Activated CD8-positive, alpha-beta memory T cell treated with anti-CD3 and anti-CD28 coated beads for 4 hours (primary cell): ENCODE measurements around the gene SCO2.
A peak's percentile ranks its signal among the peaks of the same experiment; 100 is the strongest.

Experiments used
- DNase-seq, 2 donors: peaks; one replicate each; pipeline ENCODE4 v3.0.0-alpha.2; 2020; ENCODE audit warnings: low read depth in 2 of 2

SCO2 gene

GRCh38 chr22:50531962-50532674 lies 6.7 kb upstream of the SCO2 start:
- no peak for DNase-seq

GRCh38 chr22:50531546-50531961 lies 6.2 kb upstream of the SCO2 start:
- peak in 1 of 2 donors; percentile 61 for DNase-seq

GRCh38 chr22:50530877-50531545 lies 5.6 kb upstream of the SCO2 start:
- DNase-seq = peak; percentile 59 to 71

GRCh38 chr22:50530580-50530876 lies 5.1 kb upstream of the SCO2 start:
- DNase-seq = no peak

GRCh38 chr22:50529897-50530579 lies 4.6 kb upstream of the SCO2 start, which contains the start of gene TYMP:
Gene TYMP, minus strand, starts transcription at chr22:50530012. Its CDS starts 303 bp downstream, at chr22:50529709.
- DNase-seq = peak in 1 of 2 donors; percentile 46

DNA sequence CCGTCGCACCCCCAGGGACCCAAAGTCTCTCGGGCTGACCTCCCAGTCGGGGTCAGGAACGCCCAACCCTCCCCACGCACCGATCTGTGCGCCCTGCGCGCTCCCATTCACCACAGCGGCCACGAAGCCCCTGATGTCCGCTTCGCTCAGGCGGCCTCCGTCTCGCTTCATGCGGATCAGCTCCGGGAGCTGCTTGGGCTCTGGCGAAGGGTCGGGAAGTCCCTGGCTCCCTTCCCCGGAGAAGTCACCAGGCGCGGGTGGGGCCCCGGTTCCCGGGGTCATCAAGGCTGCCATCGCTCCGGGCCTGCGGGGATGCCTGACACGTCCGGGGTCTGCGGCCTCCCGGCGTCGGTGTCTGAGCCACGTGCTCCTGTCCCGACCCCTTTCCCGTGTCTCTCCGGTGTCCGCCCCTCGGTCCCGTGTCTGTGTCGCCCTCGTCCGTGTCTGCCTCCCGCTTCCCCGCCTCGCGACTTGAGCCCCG lies 4.1 kb upstream of the SCO2 start:
- no peak for DNase-seq

DNA sequence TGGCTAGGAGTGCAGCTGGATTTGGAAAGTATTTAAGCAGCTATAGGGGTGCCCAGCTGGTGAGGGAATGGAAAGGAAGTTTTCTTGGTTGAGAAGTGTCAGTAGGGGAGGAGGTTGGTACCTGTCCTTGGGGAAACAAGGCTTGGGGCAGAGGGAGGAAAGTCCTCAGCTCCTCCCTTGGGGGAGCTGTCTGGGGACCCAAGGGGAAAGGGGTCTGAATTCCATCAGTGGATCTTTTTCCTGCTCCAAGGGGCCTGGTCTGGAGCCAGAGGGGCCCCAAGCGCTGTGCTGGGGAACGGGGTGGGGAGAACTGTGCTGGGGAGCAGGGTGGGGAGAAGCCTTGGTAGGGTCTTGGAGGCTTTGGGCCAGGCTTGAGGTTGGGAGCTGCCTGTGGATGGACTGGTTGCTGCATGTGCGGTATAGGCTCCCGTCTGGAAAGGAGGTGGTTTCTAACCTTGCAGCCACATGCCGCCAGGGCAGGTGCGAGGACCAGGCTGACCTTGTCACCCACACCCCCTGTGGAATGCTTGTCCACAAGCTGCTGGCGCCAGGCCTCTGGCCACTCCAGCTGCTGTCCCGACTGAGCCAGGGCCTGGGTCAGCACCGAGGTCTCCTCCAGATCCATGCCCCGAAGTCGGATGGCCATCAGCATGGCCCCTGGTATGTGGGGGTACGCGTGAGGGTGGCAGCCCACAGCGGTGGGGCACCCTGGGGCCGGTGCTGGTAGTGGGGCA lies 3.5 kb upstream of the SCO2 start:
- no peak for DNase-seq

GRCh38 chr22:50527921-50528681 lies 2.7 kb upstream of the SCO2 start:
- DNase-seq = no peak

GRCh38 chr22:50526834-50527801 lies 1.7 kb upstream of the SCO2 start:
- no peak for DNase-seq

DNA sequence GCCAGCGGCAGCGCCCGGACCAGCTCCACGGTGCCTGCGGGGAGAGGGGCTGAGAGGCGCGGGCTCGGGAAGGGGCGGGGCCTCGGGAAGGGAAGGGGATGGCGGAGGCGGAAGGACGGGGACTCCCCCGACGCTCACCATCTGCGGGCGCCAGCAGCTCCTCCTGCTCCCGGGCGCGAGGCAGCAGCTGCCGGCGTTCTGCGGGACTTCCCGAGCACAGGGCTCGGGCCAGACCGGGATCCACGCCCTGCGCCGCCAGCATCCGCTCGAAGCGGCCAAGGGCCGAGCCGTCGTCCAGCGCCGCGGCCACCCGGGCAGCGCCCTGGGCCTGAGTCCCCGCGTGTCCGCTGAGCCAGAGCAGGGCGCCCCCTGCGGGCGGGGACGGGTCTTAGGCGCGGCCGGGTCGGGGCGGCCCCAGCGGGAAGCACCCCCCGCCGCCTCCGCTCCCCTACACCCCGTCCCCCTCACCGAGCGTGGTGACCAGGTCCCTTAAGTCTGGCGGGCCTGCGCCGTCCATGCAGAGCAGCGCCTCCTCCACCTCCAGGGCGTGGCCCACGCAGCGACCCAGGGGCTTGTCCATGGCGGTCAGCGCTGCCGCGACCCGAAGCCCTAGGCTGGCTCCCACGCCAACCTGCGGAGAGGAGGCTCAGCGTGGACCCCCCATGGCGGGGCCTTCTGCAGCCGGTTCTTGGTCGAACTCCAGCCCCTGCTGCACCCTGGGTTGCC lies 873 bp upstream of the SCO2 start:
- DNase-seq = peak; percentile 56 to 73

GRCh38 chr22:50525858-50526107 lies 385 bp upstream of the SCO2 start:
- DNase-seq = no peak

DNA sequence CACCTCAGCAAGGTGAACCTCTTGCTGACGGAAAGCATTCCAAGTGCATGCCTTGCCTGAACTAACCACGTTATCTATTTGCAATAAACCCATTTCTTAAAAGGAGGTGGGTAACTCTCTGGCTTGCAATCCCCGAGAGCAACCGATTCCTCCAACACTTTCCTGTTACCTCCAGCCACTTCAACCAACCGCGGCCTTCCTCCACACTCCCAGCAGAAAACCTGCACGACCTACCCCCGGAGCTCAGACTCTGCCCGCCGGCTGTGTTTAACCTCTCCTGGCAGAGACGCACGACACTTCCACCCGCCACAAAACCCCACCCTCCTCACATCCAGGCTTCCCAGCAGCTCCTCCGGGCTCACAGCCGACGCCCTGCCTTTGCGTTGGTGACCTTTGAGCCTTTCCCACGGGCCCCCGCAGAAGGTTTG lies 708 bp downstream of the SCO2 start:
- no peak for DNase-seq

DNA sequence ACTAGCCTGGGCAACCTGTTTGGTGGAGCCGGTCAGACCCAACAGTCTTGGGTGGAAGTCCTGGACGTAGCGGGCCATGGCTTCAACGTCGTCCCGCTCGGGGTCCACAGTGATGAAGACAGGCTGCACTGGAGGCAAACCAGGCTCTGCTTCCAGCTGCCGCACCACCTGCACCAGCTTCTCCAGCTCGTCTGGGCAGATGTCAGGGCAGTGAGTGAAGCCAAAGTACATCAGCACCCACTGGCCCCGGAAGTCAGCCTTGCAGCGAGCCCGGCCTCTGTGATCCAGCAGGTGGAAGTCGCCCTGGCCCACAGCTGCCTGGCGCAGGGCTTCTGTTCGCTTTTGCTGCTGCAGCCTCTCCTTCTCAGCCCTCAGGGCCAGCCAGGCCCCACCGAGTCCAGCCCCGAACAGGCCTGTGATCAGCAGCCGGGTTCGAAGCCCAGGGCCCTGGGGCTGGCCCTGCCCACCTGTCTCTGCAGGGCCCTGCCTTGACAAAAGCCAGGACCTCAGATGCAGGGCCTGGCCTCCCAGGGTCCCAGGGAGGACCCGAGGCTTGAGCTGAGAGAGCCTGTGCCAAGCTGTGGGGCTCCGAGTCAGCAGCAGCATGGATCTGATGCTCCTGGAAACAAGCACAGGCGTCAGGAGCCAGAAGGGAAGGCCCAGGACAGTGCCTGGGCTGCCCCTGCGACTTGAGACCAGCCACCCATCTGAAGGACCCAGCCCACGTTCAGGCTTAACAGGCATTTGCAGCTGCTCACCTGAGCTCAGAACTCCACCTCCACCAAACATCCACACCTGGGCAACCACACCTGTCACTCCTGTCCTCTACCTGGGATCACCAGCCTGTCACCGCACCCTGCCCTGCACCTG lies 1.4 kb downstream of the SCO2 start:
- DNase-seq = no peak

DNA sequence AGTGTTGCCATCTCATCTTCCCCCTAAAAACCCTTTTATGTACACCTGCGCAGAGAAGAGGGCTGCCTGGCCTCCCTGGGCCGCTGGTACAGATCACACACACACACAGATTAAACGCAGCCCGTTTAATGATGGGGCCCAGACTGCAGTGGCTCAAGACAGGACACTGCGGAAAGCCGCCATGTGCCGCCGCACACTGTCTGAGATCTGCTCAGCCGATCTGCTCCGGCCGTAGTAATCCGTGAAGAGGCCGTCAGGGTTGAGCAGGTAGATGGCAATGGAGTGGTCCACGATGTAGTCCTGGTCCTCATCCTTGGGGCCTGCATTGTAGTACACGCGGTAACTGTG lies 2.0 kb downstream of the SCO2 start:
- no peak for DNase-seq

GRCh38 chr22:50522806-50523438 lies 2.5 kb downstream of the SCO2 start:
- DNase-seq = no peak

GRCh38 chr22:50522208-50522805 lies 3.1 kb downstream of the SCO2 start:
- no peak for DNase-seq

GRCh38 chr22:50521710-50522109 lies 3.7 kb downstream of the SCO2 start:
- no peak for DNase-seq

GRCh38 chr22:50520826-50521453 lies 4.5 kb downstream of the SCO2 start:
- DNase-seq = no peak
